22Rv1 (cell line): Measurements from ENCODE around the gene NR1H2.

ENCODE experiments used
- H3K27ac ChIP-seq: fragments of 450-650 bp; 2 replicates; pipeline ENCODE4 v1.5.1; 2017
- ZFX ChIP-seq: fragments of 450-650 bp; IDR thresholded peaks from 2 replicates; pipeline ENCODE4 v1.6.1; 2017; ENCODE audit warnings: antibody characterized with exemption, borderline replicate concordance
- TF ChIP-seq, protein P1 (sequence below): fragments of 450-650 bp; IDR thresholded peaks from 2 replicates; pipeline ENCODE4 v1.5.1; 2017; ENCODE audit warnings: mild to moderate bottlenecking

Gene NR1H2

DNA sequence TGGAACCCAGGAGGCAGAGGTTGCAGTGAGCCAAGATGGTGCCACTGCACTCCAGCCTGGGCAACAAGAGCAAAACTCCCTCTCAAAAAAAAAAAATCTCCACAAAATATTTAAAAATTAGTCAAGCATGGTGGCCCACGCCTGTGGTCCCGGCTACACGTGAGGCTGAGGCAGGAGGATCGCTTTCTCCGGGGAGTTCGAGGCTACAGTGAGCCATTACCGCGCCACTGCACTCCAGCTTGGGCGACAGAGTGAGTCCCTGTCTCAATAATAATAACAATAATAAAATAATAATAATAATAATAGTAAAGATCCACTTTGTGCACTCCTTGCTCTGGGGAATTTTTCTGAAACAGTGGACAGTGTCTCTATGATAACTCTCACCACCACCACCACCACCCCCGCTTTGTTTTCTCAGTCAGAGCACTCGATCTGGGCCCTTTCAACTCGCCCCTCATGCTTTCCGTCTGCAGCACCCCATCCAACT lies 19.5 kb upstream of the NR1H2 start:
- TF ChIP-seq ZFX, result no peak
- TF ChIP-seq, protein P1, sequence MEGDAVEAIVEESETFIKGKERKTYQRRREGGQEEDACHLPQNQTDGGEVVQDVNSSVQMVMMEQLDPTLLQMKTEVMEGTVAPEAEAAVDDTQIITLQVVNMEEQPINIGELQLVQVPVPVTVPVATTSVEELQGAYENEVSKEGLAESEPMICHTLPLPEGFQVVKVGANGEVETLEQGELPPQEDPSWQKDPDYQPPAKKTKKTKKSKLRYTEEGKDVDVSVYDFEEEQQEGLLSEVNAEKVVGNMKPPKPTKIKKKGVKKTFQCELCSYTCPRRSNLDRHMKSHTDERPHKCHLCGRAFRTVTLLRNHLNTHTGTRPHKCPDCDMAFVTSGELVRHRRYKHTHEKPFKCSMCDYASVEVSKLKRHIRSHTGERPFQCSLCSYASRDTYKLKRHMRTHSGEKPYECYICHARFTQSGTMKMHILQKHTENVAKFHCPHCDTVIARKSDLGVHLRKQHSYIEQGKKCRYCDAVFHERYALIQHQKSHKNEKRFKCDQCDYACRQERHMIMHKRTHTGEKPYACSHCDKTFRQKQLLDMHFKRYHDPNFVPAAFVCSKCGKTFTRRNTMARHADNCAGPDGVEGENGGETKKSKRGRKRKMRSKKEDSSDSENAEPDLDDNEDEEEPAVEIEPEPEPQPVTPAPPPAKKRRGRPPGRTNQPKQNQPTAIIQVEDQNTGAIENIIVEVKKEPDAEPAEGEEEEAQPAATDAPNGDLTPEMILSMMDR, result no peak
- H3K27ac ChIP-seq, result peak overlapping the region; percentile 78

DNA sequence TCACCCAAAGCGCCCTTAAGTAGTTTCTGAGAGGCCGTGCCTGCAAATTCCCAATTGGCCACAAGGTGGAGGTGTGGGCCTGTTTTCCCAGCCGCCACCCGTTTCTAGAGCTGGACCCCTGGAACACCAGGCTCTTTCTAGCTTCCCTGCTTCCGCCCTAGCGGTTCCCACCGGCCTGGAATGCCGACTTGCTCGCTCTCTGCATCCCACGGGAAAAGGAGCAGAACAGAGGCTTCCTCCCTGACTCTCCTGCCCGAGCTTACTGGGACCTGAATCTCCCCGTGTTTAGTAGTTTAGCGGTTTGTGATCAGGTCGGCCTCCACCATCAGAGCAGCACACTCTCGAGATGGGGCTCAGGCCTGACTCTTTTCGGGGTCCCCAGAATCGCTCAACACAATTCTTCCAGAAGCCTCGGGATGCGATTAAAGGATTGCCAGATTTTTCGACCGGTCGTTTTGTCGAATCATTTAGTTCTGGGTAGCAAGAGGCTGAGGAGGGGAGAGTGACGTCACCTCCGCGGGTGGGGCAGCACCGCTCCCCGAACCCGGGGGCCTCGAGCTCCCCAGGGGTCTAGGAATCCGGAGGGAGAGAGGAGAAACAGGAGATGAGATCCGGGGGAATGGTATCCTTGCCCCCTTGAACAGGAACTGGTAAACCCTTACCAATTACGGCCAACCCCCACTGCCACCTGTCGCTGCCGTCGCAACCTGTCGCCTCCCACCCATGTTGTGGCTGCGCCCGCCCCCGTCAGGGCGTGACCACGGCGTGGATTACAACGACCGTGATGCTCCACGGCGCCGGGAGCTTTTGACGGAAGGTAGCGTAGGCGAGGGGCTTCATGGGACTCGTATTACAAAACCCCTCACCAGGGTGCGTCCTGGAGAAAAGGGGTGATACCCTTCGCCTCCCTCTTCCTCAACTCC lies 18.8 kb upstream of the NR1H2 start:
- TF ChIP-seq, protein P1, result peak; percentile 92
- TF ChIP-seq ZFX, result no peak

DNA sequence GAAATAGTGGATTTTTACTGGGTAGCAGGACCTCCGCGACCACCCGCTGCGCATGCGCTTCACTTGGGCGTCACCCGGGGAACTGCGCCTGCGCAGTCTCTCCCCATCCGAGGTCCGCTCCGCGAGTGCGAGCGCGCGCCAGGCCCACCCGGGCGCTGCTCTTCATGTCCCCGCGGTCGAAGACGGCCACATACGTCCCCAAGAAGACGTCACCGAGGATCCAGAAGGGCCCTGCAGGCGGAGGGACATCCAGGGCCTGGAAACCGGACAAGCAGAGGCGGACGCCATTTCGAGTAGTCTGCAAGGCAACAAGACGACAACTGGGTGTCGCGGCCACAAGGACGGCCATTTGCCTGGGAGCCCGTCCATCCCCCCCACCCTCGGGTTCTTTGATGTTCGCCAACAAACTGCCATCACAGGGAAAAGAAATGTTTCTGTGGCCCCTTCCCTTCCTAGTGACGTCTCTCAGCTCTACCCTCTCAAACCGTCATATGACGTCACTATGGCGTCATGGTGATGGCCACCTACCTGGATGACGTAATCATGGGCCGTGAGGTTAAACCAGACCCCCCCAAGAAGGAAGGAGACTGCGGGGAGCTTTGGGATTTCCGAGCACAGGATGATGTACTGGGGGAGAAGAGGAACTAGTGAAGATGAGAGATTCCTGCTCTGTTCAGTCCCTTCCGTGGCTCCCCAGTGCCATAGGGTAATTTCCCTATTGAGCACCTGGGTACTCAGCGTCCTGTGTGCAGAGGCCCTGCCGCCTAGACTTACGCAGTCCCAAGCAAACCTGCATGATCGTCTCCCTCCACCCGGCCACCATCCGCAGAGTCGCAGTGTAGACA lies 17.6 kb upstream of the NR1H2 start:
- TF ChIP-seq, protein P1, result no peak
- no peak for TF ChIP-seq ZFX
- H3K27ac ChIP-seq, result peak overlapping the region; percentile 78

More for the DNA sequence above, 18.8 kb upstream of the NR1H2 start:
- H3K27ac ChIP-seq, result peak overlapping the region; percentile 78

DNA sequence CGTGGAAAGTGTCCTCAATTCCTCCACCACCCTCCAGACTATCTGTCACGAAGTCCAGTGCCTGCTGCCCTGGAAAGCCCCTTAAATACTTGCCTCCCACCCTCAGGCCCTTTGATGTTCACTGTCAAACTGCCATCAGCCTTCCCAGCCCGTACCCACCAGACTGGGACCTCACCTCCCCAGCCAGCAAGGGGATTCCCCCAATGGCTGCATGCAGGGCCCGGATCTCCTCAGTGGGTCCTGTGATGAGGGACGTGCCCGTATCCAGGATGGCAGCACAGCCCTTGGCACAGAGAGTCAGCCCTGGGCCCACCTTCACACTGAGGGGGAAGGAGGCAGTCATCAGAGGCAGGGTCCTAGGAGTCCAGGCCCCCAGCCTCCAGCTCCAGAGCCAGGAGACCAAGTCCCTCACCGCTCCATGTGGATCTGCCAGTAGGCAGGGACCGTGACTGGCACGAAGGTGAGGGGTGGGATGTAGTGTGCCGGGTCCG lies 16.9 kb upstream of the NR1H2 start:
- no peak overlapping the region for H3K27ac ChIP-seq
- TF ChIP-seq ZFX, result no peak

DNA sequence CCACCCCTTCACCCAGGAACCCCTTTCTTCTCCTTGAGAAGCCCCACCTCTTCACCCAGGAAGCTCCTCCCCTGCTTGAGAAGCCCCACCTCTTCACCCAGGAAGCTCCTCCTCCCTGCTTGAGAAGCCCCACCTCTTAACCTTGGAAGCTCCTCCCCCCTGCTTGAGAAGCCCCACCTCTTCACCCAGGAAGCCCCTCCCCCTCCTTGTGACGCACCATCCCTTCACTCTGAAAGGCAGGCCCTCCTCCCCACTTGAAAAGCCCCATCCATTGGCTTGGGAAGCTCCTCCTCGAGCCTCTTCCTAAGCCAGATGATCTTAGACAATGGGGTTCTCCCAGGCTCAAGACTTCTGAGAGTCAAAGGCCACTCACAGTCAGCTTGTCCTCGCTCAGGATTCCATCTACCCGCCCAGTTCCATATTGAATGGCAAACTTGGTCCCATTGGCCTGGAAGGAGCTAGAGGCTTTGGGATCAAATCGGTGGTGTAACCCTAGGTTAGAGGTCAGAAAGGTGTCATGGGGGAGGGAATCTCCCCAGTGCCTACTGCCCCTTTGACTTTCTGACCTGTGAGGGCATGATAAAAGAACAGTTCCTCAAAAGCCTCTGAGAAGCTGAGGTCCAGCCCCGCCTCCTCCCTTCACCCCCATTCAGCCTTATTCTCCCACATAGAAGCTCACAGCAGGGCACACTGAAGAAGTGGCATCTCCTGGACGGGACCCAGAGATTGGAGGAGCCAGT lies 14.8 kb upstream of the NR1H2 start:
- no peak for TF ChIP-seq ZFX
- TF ChIP-seq, protein P1, result no peak
- no peak overlapping the region for H3K27ac ChIP-seq

DNA sequence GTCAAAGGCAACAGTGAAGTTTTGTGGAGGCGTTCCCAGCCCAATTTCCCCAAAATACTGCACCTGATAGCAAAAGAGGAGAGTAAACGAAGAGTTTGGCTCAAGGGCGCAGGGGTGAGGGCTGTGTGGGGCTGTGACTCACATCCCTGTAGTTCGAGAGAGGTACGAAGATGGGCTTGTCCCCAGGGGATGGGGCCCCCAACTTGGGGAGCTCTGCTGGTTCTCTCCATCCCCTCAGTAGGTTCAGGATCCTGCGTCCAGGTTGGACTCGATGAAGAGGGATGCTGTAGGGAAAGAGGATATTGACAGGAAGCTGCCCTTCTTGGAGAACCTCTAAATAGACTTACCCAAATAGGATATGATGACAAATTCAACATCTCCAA lies 14.2 kb upstream of the NR1H2 start:
- TF ChIP-seq ZFX, result no peak
- TF ChIP-seq, protein P1, result no peak
- H3K27ac ChIP-seq, result no peak overlapping the region
